Gastroesophageal sphincter (tissue), 3 donors: ENCODE data around the gene TP53AIP1.

Experiments used
- CTCF ChIP-seq, 4 experiments: fragments of 200-600 bp in 2 of 4; fragments of 450-650 bp in 2 of 4; sonication (generic) in 1 of 4; IDR thresholded peaks; one replicate each; pipeline ENCODE4 v1.5.1; 2017 to 2019; ENCODE audit warnings: antibody characterized with exemption in 4 of 4, mild to moderate bottlenecking in 2 of 4, moderate library complexity in 2 of 4
- EP300 ChIP-seq: sonication (generic); formaldehyde crosslinking; IDR thresholded peaks from one replicate; pipeline ENCODE4 v1.6.1; 2017; ENCODE audit warnings: antibody characterized with exemption, mild to moderate bottlenecking
- POLR2A ChIP-seq, 2 donors: fragments of 450-650 bp; IDR thresholded peaks; one replicate each; pipeline ENCODE4 v1.6.1; 2017; ENCODE audit warnings: antibody characterized with exemption in 2 of 2, mild to moderate bottlenecking in 2 of 2, moderate library complexity in 1 of 2
- POLR2AphosphoS5 ChIP-seq: sonication (generic); formaldehyde crosslinking; IDR thresholded peaks from one replicate; pipeline ENCODE4 v1.6.1; 2017; ENCODE audit warnings: antibody characterized with exemption

- TF ChIP-seq CTCF (IDR thresholded peaks at IDR 0.05), result no peak
- TF ChIP-seq POLR2A (IDR thresholded peaks at IDR 0.05), result no peak
- TF ChIP-seq POLR2AphosphoS5, result no peak
- no peak for TF ChIP-seq EP300
Observed at GRCh38 chr11:128983023-128983422, 40.4 kb upstream of the TP53AIP1 start.
